Rectal smooth muscle tissue (tissue), 1 donor: ENCODE results near the gene YKT6.
"Not testable (repeated sequence)": the region's sequence is repeated elsewhere in the genome, so short reads cannot be mapped to it uniquely, and the experiment has no call there.

Experiments used
- H3K27ac ChIP-seq: one replicate; pipeline ENCODE4 v1.7.0; 2013; ENCODE audit warnings: low read depth, low read length, inconsistent platforms
- H3K27me3 ChIP-seq: one replicate; pipeline ENCODE4 v1.7.0; 2013; ENCODE audit warnings: low read length; ENCODE audit not compliant: control insufficient read depth, insufficient read depth
- H3K36me3 ChIP-seq: one replicate; pipeline ENCODE4 v1.7.0; 2013; ENCODE audit warnings: low read length; ENCODE audit not compliant: control insufficient read depth, insufficient read depth
- H3K4me1 ChIP-seq: one replicate; pipeline ENCODE4 v1.7.0; 2013; ENCODE audit warnings: low read length; ENCODE audit not compliant: control insufficient read depth, insufficient read depth
- H3K4me3 ChIP-seq: one replicate; pipeline ENCODE4 v1.7.0; 2013; ENCODE audit warnings: low read length
- H3K9ac ChIP-seq: one replicate; pipeline ENCODE4 v1.7.0; 2013; ENCODE audit warnings: low read length

YKT6 gene

DNA sequence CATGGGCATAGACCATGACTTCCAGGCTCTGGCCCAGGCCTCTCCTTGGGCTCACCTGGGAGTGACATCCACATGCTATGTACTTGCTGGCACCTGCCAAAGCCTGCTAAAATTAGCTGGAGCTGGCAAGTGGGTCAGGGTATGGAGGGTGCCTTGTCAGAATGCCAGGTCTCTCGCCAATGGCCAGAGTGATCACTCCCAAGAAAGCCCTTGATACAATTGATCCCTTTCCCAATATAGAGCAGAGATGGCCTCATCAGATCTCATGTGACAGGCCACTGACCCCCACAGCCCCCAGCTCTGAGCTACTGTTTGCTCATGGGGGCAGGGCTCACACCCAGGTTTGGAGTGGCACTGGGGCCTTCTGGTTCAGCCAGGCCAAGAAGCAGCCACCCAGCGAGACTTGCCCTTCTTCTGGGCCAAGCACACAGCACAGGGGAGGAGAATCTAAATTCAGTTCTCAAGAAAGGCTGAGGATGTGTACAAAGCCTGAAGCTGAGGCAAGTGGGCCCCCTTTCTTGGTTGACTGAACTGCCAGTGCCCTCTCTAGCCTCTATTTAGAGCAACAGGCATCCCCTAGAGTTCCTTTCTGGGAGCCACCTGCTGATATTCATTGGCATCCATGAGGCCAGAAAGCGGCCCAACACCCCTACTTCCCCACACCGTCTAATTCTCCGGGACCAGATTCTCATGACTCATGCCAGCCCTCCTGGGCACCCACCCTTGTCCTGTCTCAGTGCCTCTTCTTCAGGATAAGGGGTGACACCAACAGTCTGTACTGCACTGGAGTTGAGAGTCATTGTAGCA lies 40.8 kb upstream of the YKT6 start:
- Histone ChIP-seq H3K4me1 (no peaks in the 10 kb centered on the region), H3K27ac (no peak overlapping the region), H3K9ac (no peak overlapping the region), H3K36me3 (no peaks in the 10 kb centered on the region), H3K27me3 (no peaks in the 10 kb centered on the region), H3K4me3 (no peak overlapping the region)

DNA sequence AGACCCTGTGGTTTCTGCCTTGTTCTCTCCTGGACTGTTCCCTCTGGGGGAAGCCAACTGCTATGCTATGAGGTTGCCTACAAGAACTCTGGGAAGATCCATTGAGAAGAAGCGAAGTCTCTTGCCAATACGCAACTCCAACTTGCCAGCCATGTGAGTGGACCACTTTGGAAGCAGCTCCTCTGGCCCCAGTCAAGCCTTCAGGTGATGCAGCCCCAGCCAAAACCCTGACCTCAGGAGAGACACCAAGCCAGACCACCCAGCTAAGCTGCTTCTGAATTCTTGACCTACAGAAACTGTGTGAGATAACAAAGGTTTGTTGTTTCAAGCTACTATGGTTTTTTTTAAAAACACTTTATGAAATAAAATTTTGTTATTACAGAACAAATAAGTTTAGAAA lies 39.4 kb upstream of the YKT6 start:
- no peak overlapping the region for H3K9ac ChIP-seq
- H3K4me1 ChIP-seq: no peaks in the 10 kb centered on the region
- H3K4me3 ChIP-seq: no peak overlapping the region
- no peaks in the 10 kb centered on the region for H3K27me3 ChIP-seq
- no peaks in the 10 kb centered on the region for H3K36me3 ChIP-seq
- no peak overlapping the region for H3K27ac ChIP-seq

DNA sequence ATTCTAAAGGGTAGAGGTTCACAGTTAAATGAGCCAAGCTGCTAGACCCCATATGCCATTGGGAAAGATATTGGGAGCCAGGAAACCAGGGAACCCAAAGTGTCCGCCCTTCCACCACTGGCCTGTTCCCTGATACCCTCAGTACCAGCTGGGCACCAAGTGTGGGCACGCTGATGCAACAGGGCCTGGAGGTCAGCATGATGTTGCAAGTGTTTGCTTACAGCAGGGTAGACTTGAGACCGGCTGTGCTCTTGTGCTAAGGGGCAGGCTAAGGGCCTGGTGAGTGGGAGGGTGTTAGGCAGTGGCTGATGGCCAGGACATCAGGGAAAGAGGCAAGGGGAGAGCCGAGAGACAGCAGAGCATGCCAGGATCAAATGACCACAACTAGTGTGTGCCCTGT lies 38.6 kb upstream of the YKT6 start:
- Histone ChIP-seq H3K36me3 (no peaks in the 10 kb centered on the region), H3K4me1 (no peaks in the 10 kb centered on the region), H3K27me3 (no peaks in the 10 kb centered on the region), H3K4me3 (no peak overlapping the region), H3K27ac (no peak overlapping the region), H3K9ac (no peak overlapping the region)

DNA sequence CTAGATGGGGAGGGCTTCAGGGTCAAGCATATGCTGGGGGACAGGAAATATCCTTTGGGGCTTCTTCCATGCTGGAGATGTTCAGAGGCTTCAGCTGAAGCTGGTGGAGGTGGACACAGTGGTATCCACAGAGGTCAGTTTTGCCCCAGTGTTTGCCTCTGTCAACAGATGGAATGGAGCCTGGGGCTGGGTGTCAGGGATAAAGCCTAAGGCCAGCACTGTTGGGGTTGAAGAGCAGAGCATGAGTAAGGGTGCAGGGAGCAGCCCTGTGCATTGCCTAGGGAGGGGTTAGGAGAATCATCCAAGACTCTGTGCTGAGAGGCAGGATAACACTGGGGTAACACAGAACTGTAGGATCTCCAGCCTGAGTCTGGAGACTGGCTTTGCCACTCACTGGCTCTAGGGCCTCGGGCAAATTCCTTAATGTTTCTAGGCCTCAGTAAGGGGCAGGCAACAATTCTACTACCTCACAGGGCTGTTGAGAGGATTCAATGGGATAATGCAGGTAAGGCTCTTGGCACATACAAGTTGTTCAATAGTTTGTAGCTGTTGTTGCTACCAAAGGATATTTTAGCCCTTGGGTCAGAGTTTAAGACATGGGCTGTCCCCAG lies 37.9 kb upstream of the YKT6 start:
- no peak overlapping the region for H3K27ac ChIP-seq
- H3K9ac ChIP-seq: no peak overlapping the region
- H3K27me3 ChIP-seq: no peaks in the 10 kb centered on the region
- H3K36me3 ChIP-seq: no peaks in the 10 kb centered on the region
- H3K4me3 ChIP-seq: no peak overlapping the region
- no peaks in the 10 kb centered on the region for H3K4me1 ChIP-seq

DNA sequence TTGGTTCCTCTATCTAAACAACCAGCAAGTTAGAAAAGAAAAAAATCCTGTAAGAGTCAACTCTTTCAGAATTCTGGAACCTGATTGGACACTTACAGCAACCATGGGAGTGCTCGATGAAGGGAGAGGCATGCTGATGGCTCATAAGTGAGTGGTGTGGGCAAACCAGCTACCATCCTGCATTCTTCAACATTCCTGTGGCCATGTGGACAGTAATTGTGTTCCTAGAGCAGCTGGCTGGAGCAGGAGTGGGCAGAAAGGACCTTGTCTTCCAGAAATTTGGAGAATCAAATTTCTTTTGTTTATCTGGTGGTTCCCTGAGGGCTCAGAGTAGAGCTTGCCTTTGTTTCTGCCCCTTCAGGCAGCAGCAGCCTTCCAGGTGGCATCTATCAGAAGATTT lies 37.2 kb upstream of the YKT6 start:
- no peaks in the 10 kb centered on the region for H3K36me3 ChIP-seq
- H3K9ac ChIP-seq: no peak overlapping the region
- H3K27me3 ChIP-seq: no peaks in the 10 kb centered on the region
- no peaks in the 10 kb centered on the region for H3K4me1 ChIP-seq
- H3K27ac ChIP-seq: no peak overlapping the region
- H3K4me3 ChIP-seq: no peak overlapping the region

DNA sequence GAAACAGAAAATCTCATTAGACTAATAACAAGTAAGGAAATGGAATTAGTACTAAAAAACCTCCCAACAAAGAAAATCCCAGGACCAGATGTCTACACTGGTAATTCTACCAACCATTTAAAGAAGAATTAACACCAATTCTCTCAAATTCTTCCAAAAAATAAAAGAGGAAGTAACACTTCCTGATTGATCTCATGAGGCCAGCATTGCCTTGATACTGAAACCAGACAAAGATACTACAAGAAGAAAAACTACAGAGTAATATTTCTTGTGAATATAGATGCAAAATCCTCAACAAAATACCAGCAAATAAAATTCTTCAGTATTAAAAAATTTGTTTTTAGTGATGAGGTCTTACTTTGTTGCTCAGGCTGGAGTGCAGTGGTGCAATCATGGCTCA lies 32.9 kb upstream of the YKT6 start:
- Histone ChIP-seq H3K4me3 (no peak overlapping the region), H3K27ac (no peak overlapping the region), H3K36me3 (no peaks in the 10 kb centered on the region), H3K27me3 (no peaks in the 10 kb centered on the region), H3K4me1 (no peaks in the 10 kb centered on the region), H3K9ac (no peak overlapping the region)

DNA sequence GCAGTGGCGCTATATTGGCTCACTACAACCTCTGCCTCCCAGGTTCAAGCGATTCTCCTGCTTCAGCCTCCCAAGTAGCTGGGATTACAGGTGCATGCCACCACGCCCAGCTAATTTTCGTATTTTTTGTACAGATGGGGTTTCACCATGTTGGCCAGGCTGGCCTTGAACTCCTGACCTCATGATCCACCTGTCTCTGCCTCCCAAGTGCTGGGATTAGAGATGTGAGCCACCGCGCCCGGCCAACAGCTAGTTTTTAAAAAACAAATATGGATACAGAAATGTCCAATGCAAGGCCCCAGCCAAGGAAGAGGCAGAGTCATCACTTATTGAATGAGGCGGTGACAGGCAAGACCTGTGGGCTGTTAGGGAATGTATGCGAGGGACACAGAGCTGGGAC lies 28.9 kb upstream of the YKT6 start:
- not testable (repeated sequence) for H3K27ac ChIP-seq, H3K9ac ChIP-seq, H3K27me3 ChIP-seq, H3K4me3 ChIP-seq, H3K4me1 ChIP-seq, H3K36me3 ChIP-seq

DNA sequence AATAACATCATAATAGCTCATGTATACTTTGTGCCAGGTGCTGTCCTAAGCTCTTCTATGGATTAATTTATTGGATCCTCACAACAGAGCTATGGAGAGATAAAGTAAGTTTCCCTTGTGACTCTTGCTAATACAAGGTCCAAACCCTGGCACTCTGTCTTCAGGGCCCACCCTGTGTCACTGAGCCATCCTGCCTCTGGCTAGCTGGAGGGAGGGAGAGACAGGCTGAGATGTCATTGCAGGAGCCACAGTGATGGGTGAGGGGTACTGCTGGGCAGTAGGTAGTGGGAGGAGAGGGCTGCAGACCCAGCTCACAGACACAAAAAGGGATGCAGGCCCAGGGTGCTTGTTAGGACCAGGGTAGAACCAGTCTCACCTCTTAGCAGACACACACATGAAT lies 28.4 kb upstream of the YKT6 start:
- H3K4me1 ChIP-seq: no peaks in the 10 kb centered on the region
- no peak overlapping the region for H3K9ac ChIP-seq
- no peaks in the 10 kb centered on the region for H3K27me3 ChIP-seq
- H3K36me3 ChIP-seq: no peaks in the 10 kb centered on the region
- no peak overlapping the region for H3K4me3 ChIP-seq
- H3K27ac ChIP-seq: no peak overlapping the region

DNA sequence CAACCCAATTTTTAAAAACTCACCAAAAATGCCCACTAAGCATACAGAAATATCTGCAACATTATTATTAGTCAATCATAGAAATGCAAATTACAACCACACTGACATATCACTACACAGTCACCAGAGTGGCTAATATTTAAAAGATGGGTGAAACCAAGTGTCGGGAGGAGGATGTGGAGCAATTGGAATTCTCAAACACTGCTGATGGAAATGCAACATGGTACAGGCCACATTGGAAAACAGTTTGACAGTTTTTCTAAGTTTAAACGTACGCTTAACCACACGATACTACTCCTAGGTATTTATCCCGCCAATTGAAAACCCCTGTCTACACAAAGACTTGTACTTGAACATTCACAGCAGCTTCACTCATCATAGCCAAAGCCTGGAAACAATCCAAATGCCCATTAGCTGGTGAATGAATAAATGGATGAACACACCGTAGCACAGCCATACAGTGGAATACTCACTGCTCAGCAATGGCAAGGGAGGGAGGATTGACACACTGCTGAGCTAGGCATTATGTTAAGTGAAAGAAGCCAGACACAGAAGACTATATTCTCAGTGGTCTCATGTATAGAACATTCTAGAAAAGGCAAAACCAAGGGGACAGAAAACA lies 27.9 kb upstream of the YKT6 start:
- Histone ChIP-seq H3K4me3 (no peak overlapping the region), H3K4me1 (no peaks in the 10 kb centered on the region), H3K27ac (no peak overlapping the region), H3K36me3 (no peaks in the 10 kb centered on the region), H3K27me3 (no peaks in the 10 kb centered on the region), H3K9ac (no peak overlapping the region)

DNA sequence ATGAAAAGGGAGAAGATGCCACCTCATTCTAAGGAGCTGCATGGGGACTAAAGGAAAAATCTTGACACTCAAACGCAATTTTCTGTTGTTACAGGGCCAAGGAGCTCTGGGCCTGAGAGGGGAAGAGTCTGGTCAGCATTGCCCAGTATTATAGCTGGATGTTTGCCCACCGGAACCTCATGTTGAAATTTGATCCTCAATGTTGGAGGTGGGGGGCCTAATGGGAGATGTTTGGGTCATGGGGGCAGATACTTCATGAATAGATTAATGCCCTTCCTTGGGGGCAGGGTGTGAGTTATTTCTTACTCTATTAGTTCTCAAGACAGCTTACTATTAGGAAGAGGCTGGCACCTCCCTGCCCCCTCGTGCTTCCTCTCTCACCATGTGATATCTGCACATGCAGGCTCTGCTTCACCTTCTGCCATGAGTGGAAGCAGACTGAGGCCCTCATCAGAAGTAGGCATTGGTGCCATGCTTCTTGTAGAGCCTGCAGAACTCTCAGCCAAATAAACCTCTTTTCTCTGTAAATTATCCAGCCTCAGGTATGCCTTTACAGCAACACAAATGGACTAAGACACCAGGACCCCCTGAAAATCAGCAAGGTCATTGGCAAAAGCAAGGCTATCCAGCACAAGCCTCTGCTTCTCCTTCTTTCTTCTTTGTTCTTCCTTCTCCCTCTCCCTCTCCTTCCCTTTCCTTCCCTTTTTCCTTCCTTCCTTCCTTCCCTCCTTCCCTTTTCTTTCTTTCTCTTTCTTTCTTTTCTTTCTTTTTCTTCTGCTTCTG lies 26.7 kb upstream of the YKT6 start:
- Histone ChIP-seq H3K9ac (no peak overlapping the region), H3K27me3 (no peaks in the 10 kb centered on the region), H3K27ac (no peak overlapping the region), H3K4me3 (no peak overlapping the region), H3K36me3 (no peaks in the 10 kb centered on the region), H3K4me1 (no peaks in the 10 kb centered on the region)

DNA sequence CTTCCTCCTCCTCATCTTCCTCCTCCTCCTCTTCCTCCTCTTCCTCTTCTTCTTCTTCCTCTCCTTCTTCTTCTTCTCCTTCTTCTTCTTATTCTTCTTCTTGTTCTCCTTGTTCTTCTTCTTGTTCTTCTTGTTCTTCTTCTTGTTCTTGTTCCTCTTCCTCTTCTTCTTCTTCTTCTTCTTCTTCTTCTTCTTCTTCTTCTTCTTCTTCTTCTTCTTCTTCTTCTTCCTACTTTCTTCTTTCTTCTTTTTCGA lies 26.2 kb upstream of the YKT6 start:
- not testable (repeated sequence) for H3K36me3 ChIP-seq, H3K27me3 ChIP-seq, H3K4me1 ChIP-seq, H3K4me3 ChIP-seq, H3K9ac ChIP-seq, H3K27ac ChIP-seq

DNA sequence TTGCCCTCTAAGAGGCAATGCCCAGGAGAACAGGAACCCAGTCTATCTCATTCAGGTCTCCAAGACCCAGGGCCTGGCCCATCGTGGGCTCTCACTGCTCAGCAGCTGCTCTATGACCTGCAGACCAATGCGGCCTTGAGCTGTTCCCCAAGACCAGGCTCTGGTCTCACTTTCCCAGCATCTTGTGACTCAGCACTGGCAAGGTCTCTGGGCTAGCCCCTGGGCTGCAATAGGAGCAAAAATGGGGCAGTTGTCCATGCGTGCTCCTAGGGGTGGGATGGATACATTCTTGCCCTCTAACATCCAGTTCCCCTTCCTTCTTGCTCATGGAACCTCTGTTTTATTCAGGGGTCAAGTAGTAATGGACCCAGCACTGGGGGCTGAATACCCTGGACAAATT lies 25.0 kb upstream of the YKT6 start:
- no peak overlapping the region for H3K4me3 ChIP-seq
- no peak overlapping the region for H3K27ac ChIP-seq
- no peak overlapping the region for H3K9ac ChIP-seq
- H3K36me3 ChIP-seq: no peaks in the 10 kb centered on the region
- H3K27me3 ChIP-seq: no peaks in the 10 kb centered on the region
- no peaks in the 10 kb centered on the region for H3K4me1 ChIP-seq
